ENCODE results near the gene CIAO3. TPM values are rescaled to one million over a fixed set of nuclear protein-coding genes. Genes with fewer than 3 reads are reported as not detected.
A peak's percentile ranks its signal among the peaks of the same experiment; 100 is the strongest.

CIAO3 gene
- total and polyA plus RNA-seq, 2 donors (not counting 1 experiment from before 2014, with no cell fraction given), result 59.4 to 68.4 TPM

GRCh38 chr16:694187-694862 lies 46.5 kb downstream of the CIAO3 start:
- peak; percentile 95 for TF ChIP-seq EZH2 (IDR thresholded peaks at IDR 0.05; ENCODE audit: borderline replicate concordance, insufficient read depth, low read depth, low read length, poor library complexity, severe bottlenecking)
- no peak for TF ChIP-seq CTCF (IDR thresholded peaks at IDR 0.05)
- Histone ChIP-seq H3K36me3 (replicated peaks in 1 of 2; ENCODE audit: control extremely low read depth in 1 of 2, control insufficient read depth in 1 of 2, extremely low read depth in 1 of 2, insufficient read depth in 2 of 2, low read length in 1 of 2) (no peaks in the 10 kb centered on the region), H3K4me1 (ENCODE audit: control insufficient read depth in 2 of 2, insufficient read depth in 2 of 2, low read length in 2 of 2) (peaks cover 30 to 39% of the 10 kb centered on the region in 2 donors), H3K27ac (ENCODE audit: low read length in 2 of 2) (no peak overlapping the region), H3K9ac (ENCODE audit: low read length) (peak overlapping the region; percentile 58), H4K20me1 (ENCODE audit: control insufficient read depth, insufficient read depth, low read length, poor library complexity, severe bottlenecking) (peaks cover 2% of the 10 kb centered on the region), H3K79me2 (ENCODE audit: control insufficient read depth, insufficient read depth, low read length) (peaks cover 7% of the 10 kb centered on the region), H3K9me3 (ENCODE audit: control extremely low read depth in 1 of 3, control insufficient read depth in 2 of 3, insufficient read depth in 1 of 3, low read length in 2 of 3) (peaks cover 0 to 32% (median 0%) of the 10 kb centered on the region in 3 donors), H3K4me3 (ENCODE audit: control extremely low read depth in 1 of 5, extremely low read depth in 1 of 5, insufficient read depth in 1 of 5, low read depth in 2 of 5, low read length in 4 of 5) (peak overlapping the region in 4 of 5 experiments; percentile 40 to 58 (median 52)), H2AFZ (ENCODE audit: insufficient read depth, low read depth, low read length, poor library complexity, severe bottlenecking) (peak overlapping the region; percentile 33), H3K27me3 (replicated peaks in 1 of 4; ENCODE audit: control extremely low read depth in 1 of 4, control insufficient read depth in 3 of 4, insufficient read depth in 4 of 4, low read length in 3 of 4) (peaks cover 0 to 47% (median 17%) of the 10 kb centered on the region in 4 experiments), H3K4me2 (replicated peaks; ENCODE audit: low read depth, low read length, poor library complexity, severe bottlenecking) (peak overlapping the region; percentile 96)
- intact Hi-C loops (cut with micrococcal nuclease), result no loop called here
- no peaks in the 10 kb centered on the region for H3K9me3 Mint-ChIP-seq (ENCODE audit: insufficient read depth)
- WGBS (ENCODE audit: insufficient coverage), result 3% methylated on average over 54 of the region's 64 CpGs
- POLR2A ChIA-PET, result no interaction called here
- ATAC-seq (ENCODE audit: low read depth) (no peak), DNase-seq (no peak)
- H3K4me1 Mint-ChIP-seq, result peaks cover 23% of the 10 kb centered on the region
- peaks cover 17% of the 10 kb centered on the region for H3K27me3 Mint-ChIP-seq
- H3K27ac Mint-ChIP-seq, result no peak overlapping the region
- CTCF ChIA-PET, result no interaction called here
- peak overlapping the region; percentile 75 for H3K4me3 Mint-ChIP-seq

- H3K9me3 ChIP-seq (ENCODE audit: control extremely low read depth in 1 of 3, control insufficient read depth in 2 of 3, insufficient read depth in 1 of 3, low read length in 2 of 3), result peaks cover 0 to 28% (median 0%) of the 10 kb centered on the region in 3 donors
- Mint-ChIP-seq H3K27ac (no peak overlapping the region), H3K9me3 (ENCODE audit: insufficient read depth) (no peaks in the 10 kb centered on the region), H3K4me3 (peak overlapping the region; percentile 29), H3K27me3 (peaks cover 17% of the 10 kb centered on the region), H3K4me1 (peaks cover 27% of the 10 kb centered on the region)
- 5% methylated on average over 33 of the region's 37 CpGs for WGBS (ENCODE audit: insufficient coverage)
- intact Hi-C loops (cut with micrococcal nuclease), result no loop called here
- H3K4me2 ChIP-seq (replicated peaks; ENCODE audit: low read depth, low read length, poor library complexity, severe bottlenecking), result peak overlapping the region; percentile 96
- TF ChIP-seq EZH2 (IDR thresholded peaks at IDR 0.05; ENCODE audit: borderline replicate concordance, insufficient read depth, low read depth, low read length, poor library complexity, severe bottlenecking), result no peak
- TF ChIP-seq CTCF (IDR thresholded peaks at IDR 0.05), result no peak
- H4K20me1 ChIP-seq (ENCODE audit: control insufficient read depth, insufficient read depth, low read length, poor library complexity, severe bottlenecking), result peaks cover 4% of the 10 kb centered on the region
- no peaks in the 10 kb centered on the region for H3K36me3 ChIP-seq (replicated peaks in 1 of 2; ENCODE audit: control extremely low read depth in 1 of 2, control insufficient read depth in 1 of 2, extremely low read depth in 1 of 2, insufficient read depth in 2 of 2, low read length in 1 of 2)
- H3K27ac ChIP-seq (ENCODE audit: low read length in 2 of 2), result no peak overlapping the region
- H3K4me3 ChIP-seq (ENCODE audit: control extremely low read depth in 1 of 5, extremely low read depth in 1 of 5, insufficient read depth in 1 of 5, low read depth in 2 of 5, low read length in 4 of 5), result peak overlapping the region in 1 of 5 experiments; percentile 58
- no peak overlapping the region for H2AFZ ChIP-seq (ENCODE audit: insufficient read depth, low read depth, low read length, poor library complexity, severe bottlenecking)
- ChIA-PET POLR2A (no interaction called here), CTCF (no interaction called here)
- H3K27me3 ChIP-seq (replicated peaks in 1 of 4; ENCODE audit: control extremely low read depth in 1 of 4, control insufficient read depth in 3 of 4, insufficient read depth in 4 of 4, low read length in 3 of 4), result peaks cover 0 to 42% (median 15%) of the 10 kb centered on the region in 4 experiments
- DNase-seq, result no peak
- H3K9ac ChIP-seq (ENCODE audit: low read length), result no peak overlapping the region
- H3K4me1 ChIP-seq (ENCODE audit: control insufficient read depth in 2 of 2, insufficient read depth in 2 of 2, low read length in 2 of 2), result peaks cover 36 to 41% of the 10 kb centered on the region in 2 donors
- ATAC-seq (ENCODE audit: low read depth), result no peak
- peaks cover 12% of the 10 kb centered on the region for H3K79me2 ChIP-seq (ENCODE audit: control insufficient read depth, insufficient read depth, low read length)
These were observed 47.0 kb downstream of the CIAO3 start for GRCh38 chr16:693766-694165.
